IMR-90 (cell line): Measurements from ENCODE around the gene CA5B. TPM values are rescaled to one million over a fixed set of nuclear protein-coding genes. Genes with fewer than 3 reads are reported as not detected.

Experiments used
- ATAC-seq: fragments of 200-7000 bp; cut with Tn5 transposase; 2 replicates; pipeline ENCODE4 v1.9.1; 2020; ENCODE audit warnings: low read depth, mild to moderate bottlenecking, moderate library complexity
- BruUV-seq: library from RNA; stranded (reverse); fragments of 400-500 nt; replicated peaks from 2 replicates; lab custom pipeline; 2021; lab: Mats Ljungman, UMichigan
- CTCF ChIA-PET: fragments of 300-600 bp; formaldehyde crosslinking; extraction: SDS; loops from one replicate; lab custom pipeline; 2021; ENCODE audit warnings: antibody characterized with exemption; lab: Yijun Ruan, JAX
- POLR2A ChIA-PET: fragments of 300-600 bp; sonication (Branson Sonifier 250); formaldehyde crosslinking; loops from one replicate; lab custom pipeline; 2022; ENCODE audit warnings: antibody characterized with exemption; ENCODE audit not compliant: unreplicated experiment; lab: Charles Lee
- DNase-seq: peaks from one replicate; pipeline ENCODE4 v3.0.0; 2013
- H2AFZ ChIP-seq: replicated peaks from 2 replicates; pipeline ENCODE3; 2013; ENCODE audit warnings: low read length, mild to moderate bottlenecking; ENCODE audit not compliant: poor library complexity
- H2AK5ac ChIP-seq: 2 replicates; pipeline ENCODE4 v1.6.1; 2013; ENCODE audit warnings: low read depth, low read length, inconsistent platforms
- H2AK9ac ChIP-seq: replicated peaks from 2 replicates; pipeline ENCODE3; 2013; ENCODE audit warnings: mild to moderate bottlenecking, low read depth, low read length, moderate library complexity; ENCODE audit not compliant: poor library complexity
- H2BK120ac ChIP-seq: 2 replicates; pipeline ENCODE4 v1.6.1; 2013; ENCODE audit warnings: low read depth, low read length, inconsistent platforms
- H2BK15ac ChIP-seq: 3 replicates; pipeline ENCODE4 v1.6.1; 2013; ENCODE audit warnings: low read depth, low read length, inconsistent platforms
- H2BK20ac ChIP-seq: 2 replicates; pipeline ENCODE4 v1.6.1; 2013; ENCODE audit warnings: low read depth, mild to moderate bottlenecking, inconsistent platforms, low read length, moderate library complexity
- H2BK5ac ChIP-seq: 2 replicates; pipeline ENCODE4 v1.6.1; 2013; ENCODE audit warnings: mild to moderate bottlenecking, low read depth, low read length, inconsistent platforms; ENCODE audit not compliant: poor library complexity, severe bottlenecking
- H3K14ac ChIP-seq: replicated peaks from 2 replicates; pipeline ENCODE4 v1.6.1; 2013; ENCODE audit warnings: low read depth, low read length, inconsistent platforms
- H3K18ac ChIP-seq: 2 replicates; pipeline ENCODE4 v1.6.1; 2013; ENCODE audit warnings: low read depth, low read length, control low read depth
- H3K23ac ChIP-seq: 2 replicates; pipeline ENCODE4 v1.6.1; 2013; ENCODE audit warnings: low read depth, low read length, inconsistent platforms
- H3K27ac ChIP-seq: 2 replicates; pipeline ENCODE4 v1.5.1; 2013; ENCODE audit warnings: mild to moderate bottlenecking, control low read depth, low read length; ENCODE audit not compliant: insufficient read depth
- H3K27me3 ChIP-seq: 2 replicates; pipeline ENCODE4 v1.6.1; 2013; ENCODE audit warnings: low read length; ENCODE audit not compliant: control insufficient read depth, insufficient read depth
- H3K36me3 ChIP-seq: 2 replicates; pipeline ENCODE4 v1.6.1; 2013; ENCODE audit warnings: low read length, mixed read lengths; ENCODE audit not compliant: control insufficient read depth, insufficient read depth
- H3K4ac ChIP-seq: 2 replicates; pipeline ENCODE4 v1.6.1; 2013; ENCODE audit warnings: low read depth, low read length, inconsistent platforms
- H3K4me1 ChIP-seq: 2 replicates; pipeline ENCODE4 v1.6.1; 2013; ENCODE audit warnings: low read length, mixed read lengths; ENCODE audit not compliant: control insufficient read depth, insufficient read depth
- H3K4me2 ChIP-seq: 2 replicates; pipeline ENCODE4 v1.6.1; 2013; ENCODE audit warnings: low read depth, mild to moderate bottlenecking, control low read depth, low read length, moderate library complexity
- H3K4me3 ChIP-seq: 2 replicates; pipeline ENCODE4 v1.5.1; 2013; ENCODE audit warnings: low read depth, mild to moderate bottlenecking, control low read depth, low read length, moderate library complexity; ENCODE audit not compliant: insufficient read depth
- H3K56ac ChIP-seq: 2 replicates; pipeline ENCODE4 v1.6.1; 2013; ENCODE audit warnings: low read length, inconsistent platforms; ENCODE audit not compliant: insufficient read depth; ENCODE audit errors: extremely low read depth
- H3K79me1 ChIP-seq, 2 experiments: 2 replicates each; pipeline ENCODE4 v1.6.1; 2013; ENCODE audit warnings: low read length in 2 of 2, inconsistent platforms in 1 of 2, low read depth in 1 of 2
- H3K9ac ChIP-seq: 2 replicates; pipeline ENCODE4 v1.6.1; 2013; ENCODE audit warnings: low read depth, low read length, control low read depth
- H3K9me1 ChIP-seq: 2 replicates; pipeline ENCODE4 v1.6.1; 2013; ENCODE audit warnings: low read length, inconsistent platforms; ENCODE audit not compliant: insufficient read depth
- H3K9me3 ChIP-seq: 2 replicates; pipeline ENCODE4 v1.6.1; 2013; ENCODE audit warnings: low read length; ENCODE audit not compliant: control insufficient read depth, insufficient read depth
- H4K20me1 ChIP-seq: 2 replicates; pipeline ENCODE4 v1.6.1; 2013; ENCODE audit warnings: low read length, inconsistent platforms; ENCODE audit not compliant: insufficient read depth
- H4K5ac ChIP-seq: 2 replicates; pipeline ENCODE4 v1.6.1; 2013; ENCODE audit warnings: mild to moderate bottlenecking, low read depth, low read length, control low read depth
- H4K8ac ChIP-seq, 2 experiments: 2 replicates each; pipeline ENCODE4 v1.6.1; 2013; ENCODE audit warnings: low read depth in 2 of 2, low read length in 2 of 2, control low read depth in 1 of 2, inconsistent platforms in 1 of 2
- H4K91ac ChIP-seq: 2 replicates; pipeline ENCODE4 v1.6.1; 2013; ENCODE audit warnings: low read depth, low read length, inconsistent platforms; ENCODE audit not compliant: insufficient read depth
- BHLHE40 ChIP-seq: fragments of 150-350 bp; IDR thresholded peaks from 2 replicates; pipeline ENCODE4 v1.6.1; 2016; ENCODE audit warnings: mild to moderate bottlenecking, low read depth, low read length
- CEBPB ChIP-seq: IDR thresholded peaks from 2 replicates; pipeline ENCODE4 v1.6.1; 2012; ENCODE audit warnings: low read depth, low read length, improper control_type of control experiment
- CHD1 ChIP-seq: IDR thresholded peaks from 2 replicates; pipeline ENCODE4 v1.6.1; 2012; ENCODE audit warnings: low read depth, low read length, improper control_type of control experiment
- FOS ChIP-seq: fragments of 150-350 bp; IDR thresholded peaks from 2 replicates; pipeline ENCODE4 v1.6.1; 2016; ENCODE audit warnings: low read depth, low read length
- MAFK ChIP-seq: IDR thresholded peaks from 2 replicates; pipeline ENCODE4 v1.6.1; 2012; ENCODE audit warnings: low read depth, low read length, improper control_type of control experiment
- MAZ ChIP-seq: IDR thresholded peaks from 2 replicates; pipeline ENCODE4 v1.6.1; 2012; ENCODE audit warnings: low read depth, mild to moderate bottlenecking, low read length, improper control_type of control experiment, moderate library complexity, borderline replicate concordance
- MXI1 ChIP-seq: IDR thresholded peaks from 2 replicates; pipeline ENCODE4 v1.6.1; 2012; ENCODE audit warnings: low read depth, mild to moderate bottlenecking, low read length, moderate library complexity, borderline replicate concordance
- NFE2L2 ChIP-seq: fragments of 150-350 bp; IDR thresholded peaks from 2 replicates; pipeline ENCODE4 v1.6.1; 2016; ENCODE audit warnings: low read depth, mild to moderate bottlenecking, low read length
- POLR2A ChIP-seq: IDR thresholded peaks from 2 replicates; pipeline ENCODE4 v1.6.1; 2012; ENCODE audit warnings: mild to moderate bottlenecking, low read depth, low read length
- RAD21 ChIP-seq: IDR thresholded peaks from 2 replicates; pipeline ENCODE4 v1.6.1; 2012; ENCODE audit warnings: low read length, improper control_type of control experiment
- RCOR1 ChIP-seq: IDR thresholded peaks from 2 replicates; pipeline ENCODE4 v1.6.1; 2012; ENCODE audit warnings: mild to moderate bottlenecking, low read length, improper control_type of control experiment; ENCODE audit not compliant: insufficient replicate concordance
- RFX5 ChIP-seq: IDR thresholded peaks from 2 replicates; pipeline ENCODE4 v1.8.0; 2012; ENCODE audit warnings: low read depth, mild to moderate bottlenecking, low read length, moderate library complexity
- SMC3 ChIP-seq: fragments of 150-350 bp; IDR thresholded peaks from 2 replicates; pipeline ENCODE4 v1.6.1; 2016; ENCODE audit warnings: low read depth, mild to moderate bottlenecking, antibody characterized with exemption, low read length, moderate library complexity
- WGBS, 2 experiments: methylation state at CpG; one replicate each; pipeline versions ENCODE4 v1.1.5 to v1.1.7; 2013; ENCODE audit warnings: missing lambda C conversion rate in 2 of 2; ENCODE audit not compliant: insufficient read length in 1 of 2; ENCODE audit errors: extremely low coverage in 2 of 2; 5-methylcytosine and 5-hydroxymethylcytosine counted together
- dilution Hi-C: fragments of 300-500 bp; cut with HindIII; formaldehyde crosslinking; loops from one replicate; pipeline ENCODE4 v1.14.3; 2018; ENCODE audit warnings: low sequenced_read_pairs; ENCODE audit not compliant: unreplicated experiment
- in situ Hi-C: fragments of 300-500 bp; cut with MboI; formaldehyde crosslinking; loops from 3 replicates; pipeline ENCODE4 v1.14.3; 2019; ENCODE audit warnings: low sequenced_read_pairs, inconsistent platforms, mixed read lengths
- intact Hi-C: fragments of 100-400 bp; cut with micrococcal nuclease; formaldehyde crosslinking; loops from 2 replicates; pipeline ENCODE4 v1.10.0; 2022
- polyA plus RNA-seq, 3 experiments: library from polyadenylated mRNA; depleted of rRNA; stranded (reverse); fragments of >200 nt; gene quantifications; 2 replicates each; pipeline ENCODE4 v1.2.3, GENCODE V29; 2012; ENCODE audit warnings: low replicate concordance in 1 of 3
- total RNA-seq: library from RNA; depleted of rRNA; stranded (reverse); fragments of >200 nt; gene quantifications from 2 replicates; pipeline ENCODE4 v1.2.3, GENCODE V29; 2012
- TF ChIP-seq, protein P1 (sequence below): fragments of 150-350 bp; IDR thresholded peaks from 2 replicates; pipeline ENCODE4 v1.6.1; 2016; ENCODE audit warnings: low read depth, mild to moderate bottlenecking, low read length, moderate library complexity, borderline replicate concordance
- TF ChIP-seq, protein P2 (sequence below): fragments of 150-350 bp; IDR thresholded peaks from 2 replicates; pipeline ENCODE4 v1.6.1; 2017; ENCODE audit warnings: mild to moderate bottlenecking, antibody characterized with exemption, low read length, low read depth
- TF ChIP-seq, protein P3 (sequence below): conservative IDR thresholded peaks from 2 replicates; pipeline ENCODE4 v1.5.1; 2012; ENCODE audit warnings: mild to moderate bottlenecking, low read depth, low read length, improper control_type of control experiment

The CA5B gene
- total and polyA plus RNA-seq, 2 of the 4 experiments (the other 2 are of a cell fraction): 3.5 to 5.4 TPM

DNA sequence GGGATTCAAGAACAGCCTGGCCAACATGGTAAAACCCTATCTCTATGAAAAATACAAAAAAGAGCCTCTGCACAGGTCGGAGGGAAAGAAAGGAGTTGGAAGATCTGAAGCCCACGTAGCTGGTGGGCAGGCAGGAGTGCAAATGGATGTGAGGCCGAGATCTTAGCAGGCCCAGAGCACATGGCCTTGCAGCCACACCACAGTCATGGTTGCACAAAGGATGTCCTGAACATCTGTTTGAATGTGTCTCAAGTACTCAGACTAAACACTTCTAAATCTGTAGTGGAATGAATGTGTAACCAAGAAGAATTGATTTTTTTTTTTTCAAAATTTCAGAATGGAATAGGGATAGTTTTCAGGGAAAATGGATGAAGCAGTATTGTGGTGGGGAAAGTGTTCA, 10.8 kb downstream of the CA5B start:
- H4K20me1 ChIP-seq: peaks cover 15% of the 10 kb centered on the region
- no peak overlapping the region for H4K91ac ChIP-seq
- no peak overlapping the region for H2AK5ac ChIP-seq
- ATAC-seq (no peak), DNase-seq (no peak)
- H3K79me1 ChIP-seq: peaks cover 0 to 9% of the 10 kb centered on the region in 2 experiments; a peak in 1 of 4 replicates
- in situ Hi-C loops (no loop called here), intact Hi-C loops (no loop called here), dilution Hi-C loops (no loop called here)
- H3K4me3 ChIP-seq: no peak overlapping the region
- ChIA-PET POLR2A (no interaction called here), CTCF (interaction anchor here (0.7 kb wide), 1 partner anchor 374 kb away, joined by 10 read pairs; no protein-coding TSS in a partner anchor)
- H3K23ac ChIP-seq: no peak overlapping the region
- H3K18ac ChIP-seq: no peak overlapping the region
- no peak overlapping the region for H4K8ac ChIP-seq
- H3K27ac ChIP-seq: no peak overlapping the region
- no peak overlapping the region for H2BK120ac ChIP-seq
- no peak overlapping the region for H2BK20ac ChIP-seq
- H3K4me2 ChIP-seq: no peak overlapping the region
- TF ChIP-seq, protein P1, sequence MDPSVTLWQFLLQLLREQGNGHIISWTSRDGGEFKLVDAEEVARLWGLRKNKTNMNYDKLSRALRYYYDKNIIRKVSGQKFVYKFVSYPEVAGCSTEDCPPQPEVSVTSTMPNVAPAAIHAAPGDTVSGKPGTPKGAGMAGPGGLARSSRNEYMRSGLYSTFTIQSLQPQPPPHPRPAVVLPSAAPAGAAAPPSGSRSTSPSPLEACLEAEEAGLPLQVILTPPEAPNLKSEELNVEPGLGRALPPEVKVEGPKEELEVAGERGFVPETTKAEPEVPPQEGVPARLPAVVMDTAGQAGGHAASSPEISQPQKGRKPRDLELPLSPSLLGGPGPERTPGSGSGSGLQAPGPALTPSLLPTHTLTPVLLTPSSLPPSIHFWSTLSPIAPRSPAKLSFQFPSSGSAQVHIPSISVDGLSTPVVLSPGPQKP: no peak
- TF ChIP-seq MXI1 (no peak), RFX5 (no peak), RCOR1 (no peak), CEBPB (no peak), MAZ (no peak), BHLHE40 (no peak), FOS (no peak), SMC3 (no peak), MAFK (no peak), POLR2A (no peak), RAD21 (no peak), NFE2L2 (no peak), CHD1 (no peak)
- TF ChIP-seq, protein P2, sequence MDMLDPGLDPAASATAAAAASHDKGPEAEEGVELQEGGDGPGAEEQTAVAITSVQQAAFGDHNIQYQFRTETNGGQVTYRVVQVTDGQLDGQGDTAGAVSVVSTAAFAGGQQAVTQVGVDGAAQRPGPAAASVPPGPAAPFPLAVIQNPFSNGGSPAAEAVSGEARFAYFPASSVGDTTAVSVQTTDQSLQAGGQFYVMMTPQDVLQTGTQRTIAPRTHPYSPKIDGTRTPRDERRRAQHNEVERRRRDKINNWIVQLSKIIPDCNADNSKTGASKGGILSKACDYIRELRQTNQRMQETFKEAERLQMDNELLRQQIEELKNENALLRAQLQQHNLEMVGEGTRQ: no peak
- TF ChIP-seq, protein P3, sequence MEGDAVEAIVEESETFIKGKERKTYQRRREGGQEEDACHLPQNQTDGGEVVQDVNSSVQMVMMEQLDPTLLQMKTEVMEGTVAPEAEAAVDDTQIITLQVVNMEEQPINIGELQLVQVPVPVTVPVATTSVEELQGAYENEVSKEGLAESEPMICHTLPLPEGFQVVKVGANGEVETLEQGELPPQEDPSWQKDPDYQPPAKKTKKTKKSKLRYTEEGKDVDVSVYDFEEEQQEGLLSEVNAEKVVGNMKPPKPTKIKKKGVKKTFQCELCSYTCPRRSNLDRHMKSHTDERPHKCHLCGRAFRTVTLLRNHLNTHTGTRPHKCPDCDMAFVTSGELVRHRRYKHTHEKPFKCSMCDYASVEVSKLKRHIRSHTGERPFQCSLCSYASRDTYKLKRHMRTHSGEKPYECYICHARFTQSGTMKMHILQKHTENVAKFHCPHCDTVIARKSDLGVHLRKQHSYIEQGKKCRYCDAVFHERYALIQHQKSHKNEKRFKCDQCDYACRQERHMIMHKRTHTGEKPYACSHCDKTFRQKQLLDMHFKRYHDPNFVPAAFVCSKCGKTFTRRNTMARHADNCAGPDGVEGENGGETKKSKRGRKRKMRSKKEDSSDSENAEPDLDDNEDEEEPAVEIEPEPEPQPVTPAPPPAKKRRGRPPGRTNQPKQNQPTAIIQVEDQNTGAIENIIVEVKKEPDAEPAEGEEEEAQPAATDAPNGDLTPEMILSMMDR: no peak
- no peak overlapping the region for H3K9ac ChIP-seq
- H2AK9ac ChIP-seq: no peak overlapping the region
- H2AFZ ChIP-seq: no peak overlapping the region
- no peaks in the 10 kb centered on the region for H3K36me3 ChIP-seq
- no peak overlapping the region for H2BK5ac ChIP-seq
- H3K9me1 ChIP-seq: peaks cover 11% of the 10 kb centered on the region; the same call in 1 of the 2 replicates
- no peak overlapping the region for H3K56ac ChIP-seq
- H4K5ac ChIP-seq: no peak overlapping the region
- no TSS peak for BruUV-seq
- no CpG with 5 or more reads among the region's 3 CpGs for WGBS, 2 experiments
- no peaks in the 10 kb centered on the region for H3K27me3 ChIP-seq
- peaks cover 13% of the 10 kb centered on the region for H3K4me1 ChIP-seq
- no peak overlapping the region for H3K14ac ChIP-seq
- H3K9me3 ChIP-seq: no peaks in the 10 kb centered on the region
- H2BK15ac ChIP-seq: no peak overlapping the region
- no peak overlapping the region for H3K4ac ChIP-seq
